KG1 (cell line): ENCODE data around the gene FKBP5.
A peak's percentile ranks its signal among the peaks of the same experiment; 100 is the strongest.
"Not testable (repeated sequence)": the region's sequence is repeated elsewhere in the genome, so short reads cannot be mapped to it uniquely, and the experiment has no call there.

Source experiments
- DNase-seq: peaks from one replicate; lab custom pipeline; 2025; lab: John Stamatoyannopoulos, UW

FKBP5 gene

GRCh38 chr6:35723587-35723986 lies 34.9 kb upstream of the FKBP5 start:
- DNase-seq: no peak

DNA sequence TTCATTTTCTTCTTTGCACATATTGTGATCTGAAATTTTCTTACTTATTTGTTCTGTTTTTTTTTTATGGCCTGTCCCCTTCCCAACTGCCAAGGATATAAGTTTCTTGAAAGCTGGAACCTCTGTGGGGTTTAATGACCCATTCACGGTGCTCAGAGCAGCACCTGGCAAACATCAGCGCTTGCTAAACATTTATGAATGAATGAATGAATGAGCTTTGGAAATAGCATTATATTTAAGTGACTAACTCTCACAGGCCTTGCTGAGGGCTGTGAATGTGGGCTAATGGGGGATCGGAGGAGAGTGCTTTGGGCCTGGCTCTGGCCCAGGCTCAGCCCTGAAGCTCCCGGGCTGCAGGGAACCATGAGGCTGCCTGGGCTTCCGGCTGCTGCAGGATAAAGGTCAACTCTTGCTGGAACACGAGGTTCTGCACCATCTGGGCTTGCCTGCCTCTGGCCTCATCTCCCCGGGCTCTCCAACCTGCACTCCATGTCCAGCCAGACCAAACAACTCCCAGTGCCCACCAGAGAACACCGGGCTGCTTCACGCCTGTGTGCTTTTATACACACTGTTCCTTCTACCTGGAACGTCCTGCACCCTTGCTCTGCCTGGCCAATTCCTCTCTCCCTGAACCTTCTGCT lies 33.5 kb upstream of the FKBP5 start:
- DNase-seq: no peak

GRCh38 chr6:35719830-35720733 lies 31.4 kb upstream of the FKBP5 start:
- DNase-seq: peak; percentile 72

DNA sequence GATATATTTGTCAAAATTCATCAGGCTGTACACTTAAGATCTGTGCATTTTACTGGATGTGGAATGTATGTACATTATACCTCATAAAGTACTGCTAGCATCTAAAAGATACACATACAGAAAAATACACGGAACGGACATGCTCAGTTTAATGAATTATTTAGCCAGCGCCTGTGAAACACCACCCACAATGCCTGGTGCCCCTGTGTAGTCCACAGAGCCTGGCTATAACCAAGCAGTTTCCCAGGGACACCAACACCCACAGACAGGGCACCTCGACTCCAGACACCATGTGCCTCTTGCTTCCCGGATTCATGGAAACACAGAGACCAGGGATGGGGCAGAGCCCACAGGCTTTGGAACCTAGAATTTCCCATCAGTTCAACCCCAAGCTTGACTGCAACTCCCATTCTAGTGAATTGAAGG lies 30.7 kb upstream of the FKBP5 start:
- peak; percentile 78 for DNase-seq

- peak; percentile 78 for DNase-seq
Observed at GRCh38 chr6:35718911-35719381, 30.2 kb upstream of the FKBP5 start.

GRCh38 chr6:35718375-35718736 lies 29.6 kb upstream of the FKBP5 start:
- DNase-seq: no peak

DNA sequence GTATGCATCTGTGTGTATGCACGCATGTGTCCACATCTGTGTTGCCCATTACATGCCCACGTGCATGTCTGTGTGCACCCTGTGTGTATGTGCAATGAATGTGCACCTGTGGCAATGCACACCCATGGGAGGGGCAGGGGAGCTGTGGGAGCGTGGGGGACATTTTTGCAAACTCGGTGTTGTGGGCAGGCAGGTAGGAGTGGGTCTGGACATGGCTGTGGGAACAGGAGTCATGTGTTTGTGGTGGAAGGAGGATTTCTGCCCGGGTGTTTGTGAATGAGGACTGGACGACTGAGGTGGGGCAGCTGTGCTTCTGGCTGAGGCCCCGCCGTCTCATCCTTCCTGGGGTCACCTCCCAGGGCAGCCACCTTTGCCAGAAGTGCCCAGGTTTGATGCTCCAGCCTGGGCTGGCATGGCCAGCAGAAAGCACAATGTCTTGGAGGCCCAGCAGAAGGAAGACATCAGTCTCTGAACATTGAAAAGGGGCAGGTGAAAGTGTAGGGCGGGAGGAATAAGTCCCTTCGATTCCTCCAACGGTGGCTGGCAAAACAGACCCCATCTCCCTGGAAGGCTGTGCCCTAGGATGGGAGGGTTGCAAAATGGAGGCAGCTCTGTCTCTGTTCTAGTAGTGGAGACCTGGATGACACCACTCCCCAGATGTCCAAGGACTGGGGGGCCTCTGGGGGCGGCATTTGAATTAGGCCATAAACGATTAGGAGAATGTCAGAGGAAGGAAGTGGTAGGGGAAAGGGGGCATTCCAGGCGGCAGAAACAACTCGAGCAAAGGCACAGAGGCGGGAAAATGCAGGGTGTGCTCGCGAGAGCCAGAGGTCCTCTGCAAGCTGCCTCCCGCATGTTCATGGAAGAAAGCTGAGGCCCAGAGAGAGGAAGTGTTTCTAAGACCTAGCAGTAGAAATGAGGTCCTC lies 29.0 kb upstream of the FKBP5 start:
- no peak for DNase-seq

- DNase-seq: no peak
Observed at GRCh38 chr6:35716798-35717197, 28.1 kb upstream of the FKBP5 start.

DNA sequence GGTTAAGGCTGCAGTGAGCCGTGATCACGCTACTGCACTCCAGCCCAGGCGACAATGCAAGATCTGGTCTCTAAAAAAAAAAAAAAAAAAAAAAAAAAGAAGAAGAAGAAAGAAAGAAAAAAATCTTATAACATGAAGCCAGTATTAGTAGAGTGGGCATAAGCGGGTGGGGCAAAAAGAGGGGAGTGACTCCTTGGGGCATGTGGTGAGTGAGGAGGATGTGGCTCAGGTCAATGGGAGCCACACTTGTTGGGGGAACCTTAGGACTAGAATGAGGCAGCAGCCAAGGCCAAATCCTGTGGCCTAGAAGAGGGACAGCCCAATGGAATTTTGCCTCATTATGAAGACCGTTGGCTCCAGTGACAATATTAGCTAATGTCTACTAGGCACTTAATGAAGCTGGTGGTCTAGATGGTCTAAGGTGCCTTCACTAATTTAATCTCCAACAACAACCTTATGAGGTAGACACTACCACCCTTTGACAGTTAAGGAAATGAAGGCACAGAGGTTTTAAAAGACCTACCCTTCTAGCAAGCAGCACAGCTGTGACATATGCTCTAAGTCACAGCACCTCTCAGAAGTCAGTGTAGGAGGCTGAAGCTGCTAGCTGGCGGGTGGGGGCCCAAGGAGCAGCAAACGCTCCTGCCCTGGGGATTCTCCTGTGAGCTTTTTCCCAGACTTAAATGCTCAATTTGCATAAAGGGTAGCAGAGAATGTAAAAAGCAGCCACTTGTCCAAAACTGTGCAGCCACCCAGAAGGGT lies 24.5 kb upstream of the FKBP5 start:
- DNase-seq: no peak

- no peak for DNase-seq
Observed at GRCh38 chr6:35711731-35712130, 23.0 kb upstream of the FKBP5 start.

DNA sequence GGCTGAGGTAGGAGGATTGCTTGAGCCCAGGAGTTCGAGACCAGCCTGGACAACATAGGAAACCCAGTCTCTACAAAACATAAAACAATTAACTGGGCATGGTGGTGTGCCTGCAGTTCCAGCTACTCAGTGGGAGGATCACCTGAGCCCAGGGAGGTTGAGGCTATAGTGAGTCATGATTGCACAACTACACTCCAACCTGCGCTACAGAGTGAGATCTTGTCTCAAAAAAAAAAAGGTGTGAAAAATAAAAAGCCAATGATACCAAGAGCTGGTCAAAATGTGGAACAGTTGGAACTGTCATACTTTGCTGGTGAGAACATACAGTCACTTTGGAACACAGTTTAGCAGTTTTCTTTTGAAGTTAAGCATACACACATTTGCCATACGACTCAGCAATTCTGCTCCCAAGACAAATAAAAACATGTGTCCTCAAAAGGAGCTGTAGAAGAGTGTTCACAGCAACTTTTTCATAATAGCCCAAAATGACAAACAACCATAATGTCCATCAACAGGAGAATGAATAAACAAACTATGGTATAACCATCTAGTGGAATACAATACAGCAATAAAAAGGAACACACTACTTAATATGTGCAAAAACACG lies 21.6 kb upstream of the FKBP5 start:
- no peak for DNase-seq

GRCh38 chr6:35708585-35708984 lies 19.9 kb upstream of the FKBP5 start:
- DNase-seq: no peak

- no peak for DNase-seq
Observed at GRCh38 chr6:35707714-35708407, 19.1 kb upstream of the FKBP5 start.

- DNase-seq: no peak
Observed at GRCh38 chr6:35706468-35706867, 17.8 kb upstream of the FKBP5 start.

DNA sequence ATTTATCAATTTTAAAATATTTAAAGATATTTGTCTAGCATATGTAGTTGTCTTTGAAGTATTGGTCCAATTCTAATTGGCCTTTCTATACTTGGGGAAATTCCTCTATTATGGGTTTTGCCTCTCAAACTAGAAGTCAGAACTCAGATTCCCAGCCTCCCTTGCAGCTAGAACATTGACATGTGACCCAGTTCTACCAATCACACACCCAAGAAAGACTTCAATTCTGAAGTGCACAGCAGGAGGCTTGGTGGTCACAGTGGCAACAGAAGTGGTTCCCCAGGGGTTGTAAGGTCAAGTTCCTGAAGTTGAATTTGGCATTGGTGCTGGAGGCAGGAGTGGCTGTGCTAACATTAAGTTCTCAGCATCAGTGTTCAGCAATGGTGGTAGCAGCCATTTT lies 14.8 kb upstream of the FKBP5 start:
- DNase-seq: no peak

- DNase-seq: no peak
Observed at GRCh38 chr6:35698858-35699257, 10.1 kb upstream of the FKBP5 start.

DNA sequence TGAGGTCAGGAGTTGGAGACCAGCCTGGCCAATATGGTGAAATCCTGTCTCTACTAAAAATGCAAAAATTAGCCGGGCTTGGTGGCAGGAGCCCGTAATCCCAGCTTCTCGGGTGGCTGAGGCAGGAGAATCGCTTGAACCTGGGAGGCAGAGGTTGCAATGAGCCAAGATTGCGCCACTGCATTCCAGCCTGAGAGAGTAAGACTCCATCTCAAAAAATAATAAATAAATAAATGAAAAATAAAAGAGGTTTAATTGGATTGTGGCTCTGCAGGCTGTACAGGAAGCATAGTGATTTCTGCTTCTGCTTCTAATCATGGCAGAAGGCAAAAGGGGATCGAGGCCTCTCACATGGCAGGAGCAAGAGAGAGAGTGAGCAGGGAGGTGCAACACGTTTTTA lies 9.7 kb upstream of the FKBP5 start:
- DNase-seq: not testable (repeated sequence)

GRCh38 chr6:35694462-35694861 lies 5.7 kb upstream of the FKBP5 start:
- no peak for DNase-seq

DNA sequence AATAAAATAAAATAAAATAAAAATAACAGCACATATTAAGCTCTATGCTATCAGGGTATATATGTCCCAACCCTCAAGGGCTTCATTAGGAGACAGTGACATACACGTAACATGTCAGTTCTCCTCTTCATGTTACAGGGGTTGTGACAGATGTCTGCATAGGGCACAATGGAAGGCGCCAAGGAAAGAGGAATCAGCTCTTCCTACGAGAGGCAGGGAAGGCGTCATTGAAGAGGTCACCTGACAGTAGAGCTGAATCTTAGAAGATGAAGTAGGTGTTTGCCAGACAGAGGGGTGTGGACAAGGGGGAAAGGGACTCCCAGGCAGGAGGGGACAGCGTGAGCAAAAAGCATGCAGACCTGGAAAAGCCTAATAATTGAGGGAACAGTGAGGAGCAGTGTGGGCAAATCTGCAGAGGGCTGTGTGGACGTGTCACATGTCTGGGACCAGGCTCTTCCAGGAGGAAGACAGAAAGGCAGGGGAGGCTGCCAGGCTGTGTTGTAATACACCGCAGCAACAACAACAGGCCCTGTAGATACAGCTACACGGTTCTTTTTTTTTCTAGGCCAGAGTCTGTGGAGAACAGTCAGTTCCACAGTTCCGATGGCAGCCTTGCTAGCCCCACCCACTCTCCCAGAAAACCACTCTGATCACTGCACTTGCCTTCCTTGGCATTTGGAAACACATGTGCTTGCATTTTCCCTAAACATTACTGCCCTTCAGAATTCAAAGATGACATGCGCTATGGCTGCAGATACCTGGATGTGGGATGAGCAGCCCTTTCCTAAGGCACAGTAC lies 2.5 kb upstream of the FKBP5 start:
- DNase-seq: no peak

DNA sequence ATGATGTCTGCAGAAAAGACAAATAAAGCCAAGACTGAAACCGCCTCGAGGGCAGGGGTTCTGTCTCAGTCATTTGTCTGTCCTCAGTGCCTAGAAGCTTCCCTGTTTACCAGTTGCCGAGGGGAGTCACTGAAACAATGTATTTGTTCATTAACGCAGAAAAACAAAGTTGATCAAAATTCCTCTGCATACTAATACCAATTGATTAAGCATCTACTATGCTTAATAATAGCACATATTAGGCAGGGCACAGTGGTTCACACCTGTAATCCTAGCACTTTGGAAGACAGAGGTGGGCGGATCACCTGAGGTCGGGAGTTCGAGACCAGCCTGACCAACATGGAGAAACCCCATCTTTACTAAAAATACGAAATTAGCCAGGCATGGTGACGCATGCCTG lies 1.8 kb upstream of the FKBP5 start:
- DNase-seq: no peak
